Spinal cord (tissue), 10 donors: Measurements from ENCODE around the gene CATSPERD. TPM values are rescaled to one million over a fixed set of nuclear protein-coding genes. Genes with fewer than 3 reads are reported as not detected.
"Not testable (repeated sequence)": the region's sequence is repeated elsewhere in the genome, so short reads cannot be mapped to it uniquely, and the experiment has no call there.

Source experiments
- DNase-seq, 6 donors: peaks; one replicate each; pipeline versions ENCODE4 v3.0.0 to v3.0.0-alpha.2; 2013 to 2015; ENCODE audit warnings: low spot score in 6 of 6, low read depth in 4 of 6
- H3K27ac ChIP-seq: one replicate; pipeline ENCODE4 v1.5.1; 2013; ENCODE audit warnings: low read depth, low read length, control low read depth
- H3K27me3 ChIP-seq: one replicate; pipeline ENCODE4 v1.6.1; 2013; ENCODE audit warnings: low read length; ENCODE audit not compliant: control insufficient read depth, insufficient read depth
- H3K36me3 ChIP-seq: one replicate; pipeline ENCODE4 v1.6.1; 2013; ENCODE audit warnings: low read length; ENCODE audit not compliant: control insufficient read depth, insufficient read depth
- H3K4me1 ChIP-seq: one replicate; pipeline ENCODE4 v1.6.1; 2013; ENCODE audit warnings: low read length; ENCODE audit not compliant: control insufficient read depth, insufficient read depth
- H3K4me3 ChIP-seq: one replicate; pipeline ENCODE4 v1.5.1; 2013; ENCODE audit warnings: low read depth, low read length, control low read depth
- H3K9me3 ChIP-seq: one replicate; pipeline ENCODE4 v1.6.1; 2013; ENCODE audit warnings: low read length; ENCODE audit not compliant: control insufficient read depth, insufficient read depth
- WGBS: methylation state at CpG from one replicate; pipeline ENCODE4 v1.1.5; 2013; ENCODE audit warnings: missing lambda C conversion rate; ENCODE audit not compliant: insufficient coverage; 5-methylcytosine and 5-hydroxymethylcytosine counted together
- polyA plus RNA-seq, 2 donors: library from polyadenylated mRNA; unstranded; fragments of 120-200 nt; gene quantifications; one replicate each; pipeline ENCODE4 v1.2.1, GENCODE V29; 2013; ENCODE audit not compliant: insufficient read length in 2 of 2
- total RNA-seq, 2 donors: library from RNA; depleted of rRNA in 1 of 2; stranded (reverse); fragments of 120-200 nt in 1 of 2; fragments of >200 nt in 1 of 2; gene quantifications; one replicate each; pipeline versions ENCODE4 v1.2.3 to v1.2.4, GENCODE V29; 2013 to 2014
- donor health status: healthy.

Gene CATSPERD
- total and polyA plus RNA-seq, 4 donors: 0.59 to 3.6 (median 2.8) TPM; not detected in 1

DNA sequence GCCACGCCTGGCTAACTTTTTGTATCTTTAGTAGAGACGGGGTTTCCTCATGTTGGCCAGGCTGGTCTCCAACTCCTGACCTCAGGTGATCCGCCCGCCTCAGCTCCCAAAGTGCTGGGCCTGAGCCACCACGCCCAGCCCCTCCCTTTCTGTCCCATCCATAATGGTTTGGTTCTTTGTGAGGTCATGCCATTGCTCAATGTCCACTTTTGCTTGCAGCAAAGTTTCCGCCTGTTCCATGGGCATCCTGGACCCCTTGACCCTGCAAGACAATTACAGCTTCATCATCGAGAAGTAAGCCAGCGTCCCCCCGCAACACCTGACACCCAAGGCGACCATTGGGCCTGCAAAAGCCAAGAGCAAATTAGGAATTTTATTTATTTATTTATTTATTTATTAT, 47.5 kb downstream of the CATSPERD start:
- no peaks in the 10 kb centered on the region for H3K4me1 ChIP-seq
- no peaks in the 10 kb centered on the region for H3K36me3 ChIP-seq
- H3K4me3 ChIP-seq: no peak overlapping the region
- WGBS: 91% methylated on average over 6 of the region's 10 CpGs
- no peaks in the 10 kb centered on the region for H3K9me3 ChIP-seq
- no peak for DNase-seq
- no peaks in the 10 kb centered on the region for H3K27me3 ChIP-seq
- H3K27ac ChIP-seq: no peak overlapping the region

DNA sequence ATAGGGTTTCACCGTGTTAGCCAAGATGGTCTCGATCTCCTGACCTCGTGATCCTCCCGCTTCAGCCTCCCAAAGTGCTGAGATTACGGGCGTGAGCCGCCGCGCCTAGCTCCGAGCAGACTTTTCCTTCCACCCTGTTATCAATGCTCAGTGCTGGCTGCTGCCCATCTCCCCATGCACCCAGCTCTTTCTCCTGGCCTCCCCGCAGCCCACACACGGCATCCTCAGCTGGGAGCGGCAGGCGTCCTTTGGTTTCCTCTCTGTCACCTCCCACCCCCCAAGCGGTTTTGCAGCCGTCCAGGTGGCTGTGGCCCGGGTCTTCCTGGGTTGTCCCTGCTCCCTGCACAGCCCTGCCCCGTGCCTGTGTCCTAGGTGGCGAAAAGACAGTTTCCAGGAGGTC, 52.0 kb downstream of the CATSPERD start:
- H3K36me3 ChIP-seq: no peaks in the 10 kb centered on the region
- H3K27ac ChIP-seq: no peak overlapping the region
- no peak overlapping the region for H3K4me3 ChIP-seq
- no peaks in the 10 kb centered on the region for H3K27me3 ChIP-seq
- H3K9me3 ChIP-seq: no peaks in the 10 kb centered on the region
- H3K4me1 ChIP-seq: peaks cover 8% of the 10 kb centered on the region
- 88% methylated on average over 19 of the region's 19 CpGs for WGBS
- DNase-seq: no peak

DNA sequence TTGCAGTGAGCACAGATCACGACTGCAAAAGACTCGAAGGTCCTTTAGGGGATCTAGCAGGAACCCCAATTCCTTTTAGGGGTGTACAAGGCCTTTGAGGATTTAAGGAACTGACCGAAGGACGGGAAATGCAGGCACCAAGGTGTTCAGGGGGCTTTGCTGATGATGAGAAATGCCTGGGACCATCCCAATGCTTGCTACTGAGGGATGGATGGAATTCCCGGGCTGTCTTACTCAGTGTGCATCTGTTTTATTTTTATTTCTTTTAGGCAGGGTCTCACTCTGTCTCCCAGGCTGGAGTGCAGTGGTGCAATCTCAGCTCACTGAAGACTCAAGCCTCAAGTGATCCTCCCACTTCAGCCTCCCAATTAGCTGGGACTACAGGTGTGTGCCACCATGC, 52.8 kb downstream of the CATSPERD start:
- no peaks in the 10 kb centered on the region for H3K36me3 ChIP-seq
- no peaks in the 10 kb centered on the region for H3K9me3 ChIP-seq
- no peaks in the 10 kb centered on the region for H3K27me3 ChIP-seq
- DNase-seq: no peak
- H3K27ac ChIP-seq: no peak overlapping the region
- peaks cover 8% of the 10 kb centered on the region for H3K4me1 ChIP-seq
- WGBS: 88% methylated on average over 5 of the region's 5 CpGs
- no peak overlapping the region for H3K4me3 ChIP-seq

DNA sequence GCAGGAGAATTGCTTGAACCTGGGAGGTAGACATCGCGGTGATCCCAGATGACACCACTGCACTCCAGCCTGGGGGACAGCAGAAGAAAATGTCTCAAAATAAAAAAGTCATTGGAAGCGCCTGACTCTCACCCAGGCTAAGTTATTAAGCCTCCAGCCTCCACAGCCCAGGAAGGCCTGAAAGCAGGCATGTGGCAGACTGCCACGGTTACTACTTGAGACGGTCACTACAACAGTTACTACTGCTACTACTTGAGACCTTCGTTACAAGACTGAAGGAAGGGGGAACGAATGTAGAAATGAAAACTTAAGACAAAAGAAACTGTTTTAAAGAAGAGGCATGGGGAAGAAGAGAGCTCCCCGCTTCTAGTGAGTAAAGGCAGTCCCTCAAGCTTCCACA, 54.5 kb downstream of the CATSPERD start:
- no peaks in the 10 kb centered on the region for H3K27me3 ChIP-seq
- no peak overlapping the region for H3K27ac ChIP-seq
- no peaks in the 10 kb centered on the region for H3K36me3 ChIP-seq
- 84% methylated on average over 5 of the region's 8 CpGs for WGBS
- H3K4me3 ChIP-seq: no peak overlapping the region
- H3K4me1 ChIP-seq: peaks cover 8% of the 10 kb centered on the region
- no peaks in the 10 kb centered on the region for H3K9me3 ChIP-seq
- no peak for DNase-seq

DNA sequence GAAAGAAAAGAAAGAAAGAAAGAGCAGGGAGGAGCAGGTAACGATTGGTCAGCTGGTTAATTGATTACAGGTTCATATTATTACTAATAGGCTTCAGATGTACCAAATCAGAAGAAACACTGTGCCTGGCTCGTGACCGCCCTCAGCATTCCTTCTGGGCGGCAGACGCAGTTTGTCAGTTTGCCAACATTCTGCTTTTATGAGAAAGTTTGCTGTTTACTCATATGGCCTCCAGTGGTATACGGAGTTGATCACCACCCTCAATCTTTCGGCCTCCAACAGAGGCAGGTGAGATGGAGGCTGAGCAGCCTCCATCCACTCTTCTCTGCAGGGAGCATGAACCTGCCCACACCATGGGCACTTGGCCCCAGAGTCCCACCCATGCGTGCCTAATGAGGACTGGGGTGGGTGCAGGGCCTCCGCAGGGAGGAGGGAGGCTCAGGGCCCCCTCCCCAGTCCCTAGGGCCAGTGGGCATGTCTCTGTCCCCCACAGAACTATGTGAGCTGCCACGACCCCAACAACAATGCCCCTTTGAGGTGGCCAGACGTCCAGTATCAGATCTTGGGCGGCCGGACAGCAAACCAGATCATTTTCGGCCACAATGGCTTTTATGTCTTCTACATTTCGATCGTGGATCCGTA, 55.4 kb downstream of the CATSPERD start:
- WGBS: 83% methylated on average over 14 of the region's 17 CpGs
- Histone ChIP-seq H3K27me3 (no peaks in the 10 kb centered on the region), H3K36me3 (no peaks in the 10 kb centered on the region), H3K4me3 (no peak overlapping the region), H3K27ac (no peak overlapping the region), H3K9me3 (no peaks in the 10 kb centered on the region), H3K4me1 (peaks cover 8% of the 10 kb centered on the region)
- DNase-seq: no peak

DNA sequence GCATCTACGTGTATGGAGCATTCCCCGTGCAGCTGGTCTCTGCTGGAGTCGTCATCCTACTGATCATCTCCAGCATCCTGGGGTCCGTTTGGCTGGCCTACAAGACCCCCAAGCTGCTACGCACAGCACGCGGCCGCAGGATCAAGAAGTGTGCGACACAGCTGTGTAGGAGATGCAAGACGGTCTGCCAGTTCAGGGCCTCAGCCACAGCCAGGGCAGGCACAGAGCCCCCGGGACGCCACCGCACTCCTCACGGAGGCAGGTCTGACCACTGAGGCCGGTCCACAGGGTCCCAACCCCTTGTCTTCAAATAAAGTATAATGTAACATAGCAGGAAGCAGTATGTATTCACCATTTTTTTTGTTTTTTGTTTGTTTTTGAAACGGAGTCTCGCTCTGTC, 58.0 kb downstream of the CATSPERD start:
- no peaks in the 10 kb centered on the region for H3K27me3 ChIP-seq
- no peak overlapping the region for H3K4me3 ChIP-seq
- peaks cover 17% of the 10 kb centered on the region for H3K36me3 ChIP-seq
- peaks cover 8% of the 10 kb centered on the region for H3K4me1 ChIP-seq
- H3K9me3 ChIP-seq: no peaks in the 10 kb centered on the region
- DNase-seq: no peak
- 72% methylated on average over 12 of the region's 17 CpGs for WGBS
- no peak overlapping the region for H3K27ac ChIP-seq

DNA sequence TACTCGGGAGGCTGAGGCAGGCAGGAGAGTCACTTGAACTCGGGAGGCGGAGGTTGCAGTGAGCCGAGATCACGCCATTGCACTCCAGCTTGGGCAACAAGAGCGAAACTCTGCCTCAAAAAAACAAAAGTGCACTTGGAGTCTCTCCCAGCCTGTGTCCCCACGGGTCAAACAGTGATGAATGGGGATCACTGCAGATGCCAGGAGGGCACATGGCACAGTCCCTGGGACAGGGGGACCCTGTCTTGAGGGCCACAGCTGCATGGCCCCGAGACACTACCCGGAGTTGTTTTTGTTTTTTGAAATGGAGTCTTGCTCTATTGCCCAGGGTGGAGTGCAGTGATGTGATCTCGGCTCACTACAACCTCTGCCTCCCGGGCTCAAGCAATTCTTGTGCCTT, 60.5 kb downstream of the CATSPERD start:
- H3K9me3 ChIP-seq, H3K4me3 ChIP-seq, H3K4me1 ChIP-seq, H3K27me3 ChIP-seq, H3K27ac ChIP-seq, DNase-seq: not testable (repeated sequence)
- WGBS: 85% methylated on average over 9 of the region's 11 CpGs
- peaks cover 42% of the 10 kb centered on the region for H3K36me3 ChIP-seq

DNA sequence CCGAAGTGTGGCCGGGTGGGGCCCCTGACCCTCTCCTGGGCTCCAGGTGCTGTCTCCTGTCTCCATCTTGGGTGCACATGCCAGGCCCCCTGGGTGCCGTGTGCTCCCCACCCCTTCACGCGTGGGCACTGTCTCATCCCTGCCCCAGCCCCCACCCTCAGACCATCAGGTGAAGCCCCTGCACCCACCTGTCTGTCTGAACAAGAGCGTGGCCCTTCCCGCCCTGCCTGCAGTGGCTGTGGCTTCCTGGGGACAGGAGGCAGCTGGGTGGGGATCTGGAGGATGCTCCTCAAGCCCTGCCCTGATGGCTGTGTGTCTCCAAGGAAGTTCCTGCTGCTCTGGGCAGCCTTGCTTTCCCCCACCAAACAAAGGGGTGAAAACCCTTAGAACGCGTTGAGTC, 61.9 kb downstream of the CATSPERD start:
- no peak for DNase-seq
- Histone ChIP-seq H3K4me1 (peaks cover 4% of the 10 kb centered on the region), H3K9me3 (no peaks in the 10 kb centered on the region), H3K27me3 (no peaks in the 10 kb centered on the region), H3K4me3 (no peak overlapping the region), H3K36me3 (peaks cover 56% of the 10 kb centered on the region), H3K27ac (no peak overlapping the region)
- 91% methylated on average over 9 of the region's 9 CpGs for WGBS

DNA sequence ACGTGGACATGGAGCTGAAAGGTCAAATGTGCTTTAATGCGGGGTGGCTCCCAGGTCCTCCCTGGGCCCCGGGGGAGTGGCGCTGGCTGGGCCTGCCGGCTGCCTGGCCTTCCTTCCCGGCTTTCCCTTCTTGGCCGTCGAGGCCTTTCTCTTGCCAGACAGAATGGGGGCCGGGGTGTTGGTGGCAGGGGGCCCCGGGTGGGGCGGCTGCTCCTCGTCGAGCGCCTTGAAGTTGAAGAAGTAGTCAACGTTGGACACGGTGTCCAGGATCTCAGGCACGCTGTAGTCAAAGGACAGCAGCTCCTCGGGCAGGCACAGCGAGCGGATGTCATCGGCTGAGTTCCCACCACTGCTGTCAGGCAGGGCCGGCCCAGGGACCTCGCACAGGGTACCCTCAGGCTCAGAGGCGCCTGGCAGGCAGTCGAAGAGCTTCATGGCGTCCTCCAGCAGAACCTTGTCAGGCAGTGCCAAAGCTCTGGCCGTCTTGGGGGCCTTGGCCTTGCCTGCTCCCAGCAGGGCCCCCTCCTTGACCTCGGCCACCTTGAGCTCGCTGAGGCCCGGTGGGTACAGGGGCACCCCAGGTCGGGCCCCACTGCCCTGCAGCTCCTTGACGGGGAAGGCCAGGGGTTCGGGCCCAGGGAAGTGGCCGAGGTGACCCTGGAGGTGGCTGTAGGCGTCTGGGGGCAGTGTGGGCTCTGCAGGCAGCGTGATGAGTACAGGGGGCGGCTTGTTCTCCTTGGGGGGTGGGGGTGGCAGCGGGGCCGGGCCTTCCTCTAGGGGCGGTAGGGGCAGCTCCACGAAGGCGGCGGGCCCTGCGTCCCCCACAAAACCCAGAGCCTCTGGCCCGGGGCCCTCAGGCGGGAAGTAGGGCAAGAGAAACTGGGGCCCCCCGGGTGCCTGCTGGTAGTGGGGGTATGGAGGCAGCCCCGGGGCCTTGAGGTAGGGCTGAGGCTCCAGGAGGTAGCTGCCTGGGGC, 62.8 kb downstream of the CATSPERD start:
- Histone ChIP-seq H3K27ac (no peak overlapping the region), H3K9me3 (no peaks in the 10 kb centered on the region), H3K27me3 (no peaks in the 10 kb centered on the region), H3K4me1 (peaks cover 4% of the 10 kb centered on the region), H3K36me3 (peaks cover 65% of the 10 kb centered on the region), H3K4me3 (no peak overlapping the region)
- 89% methylated on average over 40 of the region's 48 CpGs for WGBS
- no peak for DNase-seq
